Pancreas (tissue), 10 donors: ENCODE results near the gene UBE2H. TPM values are rescaled to one million over a fixed set of nuclear protein-coding genes. Genes with fewer than 3 reads are reported as not detected.
"Not testable (repeated sequence)": the region's sequence is repeated elsewhere in the genome, so short reads cannot be mapped to it uniquely, and the experiment has no call there.

Source experiments
- ATAC-seq, 4 donors: fragments of 200-7000 bp; cut with Tn5 transposase; one replicate each; pipeline versions ENCODE4 v1.8.0 to v1.9.1; 2020; ENCODE audit warnings: mild to moderate bottlenecking in 4 of 4, moderate library complexity in 4 of 4
- DNase-seq, 6 donors: peaks; one replicate each; pipeline ENCODE4 v3.0.0-alpha.2; 2020
- FAIRE-seq: peaks from 2 replicates; lab custom pipeline; 2012; peaks lifted over from hg19 to GRCh38; lab: Jason Lieb, UNC
- H3K27ac ChIP-seq, 4 donors: fragments of 200-600 bp; sonication (generic); 1 replicate in 3 of 4; 2 replicates in 1 of 4; pipeline versions ENCODE4 v1.5.0 to v1.8.0; 2020
- H3K27me3 ChIP-seq, 4 donors: fragments of 200-600 bp; one replicate each; pipeline ENCODE4 v1.8.0; 2021
- H3K36me3 ChIP-seq, 3 donors: fragments of 200-600 bp; sonication (generic) in 1 of 3; one replicate each; pipeline versions ENCODE4 v1.5.0 to v1.8.0; 2020 to 2021
- H3K4me1 ChIP-seq, 3 donors: fragments of 200-600 bp; one replicate each; pipeline ENCODE4 v1.8.0; 2021
- H3K4me3 ChIP-seq, 4 donors: fragments of 200-600 bp; sonication (generic) in 2 of 4; one replicate each; pipeline versions ENCODE4 v1.5.0 to v1.8.0; 2020 to 2021
- H3K9me3 ChIP-seq, 4 donors: fragments of 200-600 bp; one replicate each; pipeline ENCODE4 v1.8.0; 2021
- CTCF ChIP-seq, 4 donors: fragments of 200-600 bp; sonication (generic) in 3 of 4; IDR thresholded peaks; one replicate each; pipeline versions ENCODE4 v1.5.0 to v1.8.0; 2021; ENCODE audit warnings: antibody characterized with exemption in 4 of 4
- WGBS, 2 donors: extraction: QIAGEN DNeasy Blood & Tissue Kit; methylation state at CpG; one replicate each; pipeline ENCODE4 v1.1.7; 2013; 5-methylcytosine and 5-hydroxymethylcytosine counted together
- intact Hi-C, 3 donors: fragments of 100-400 bp; cut with DNase I; formaldehyde crosslinking; loops; one replicate each; pipeline versions ENCODE4 v1.11.1 to v1.14.2; 2022
- polyA plus RNA-seq, 2 donors: library from polyadenylated mRNA; stranded (reverse); fragments of 200-250 nt; gene quantifications; one replicate each; pipeline ENCODE4 v1.2.3, GENCODE V29; 2013
- total RNA-seq, 6 donors: library from RNA; stranded (reverse); fragmentation: NEBNext Ultra II Directional in 4 of 6; extraction: Animal tissue kit (Norgen Biotek cat#: 25700) in 4 of 6; gene quantifications; one replicate each; pipeline versions ENCODE4 v1.2.1 to v1.2.4, GENCODE V29; 2021 to 2023
- donor health status: healthy with polysubstance abuse.
- donor health status: DM: no; HTN: no; CAD: no; lungs with moderate emphysema.
- donor health status: DM: no; HTN: no; CAD: no.
- donor health status: control.
- donor health status: control.
- donor health status: Bipolar disorder and iron deficiency.
- donor health status: DM: yes; HTN: yes; CAD: no.
- donor health status: DM: no; HTN: no; CAD: no.
- donor health status: DM: no; HTN: no; CAD: no.
- donor health status: DM: yes; HTN: yes; CAD: no.

UBE2H gene
- total and polyA plus RNA-seq, 8 donors = 16.7 to 85.6 (median 62.6) TPM

DNA sequence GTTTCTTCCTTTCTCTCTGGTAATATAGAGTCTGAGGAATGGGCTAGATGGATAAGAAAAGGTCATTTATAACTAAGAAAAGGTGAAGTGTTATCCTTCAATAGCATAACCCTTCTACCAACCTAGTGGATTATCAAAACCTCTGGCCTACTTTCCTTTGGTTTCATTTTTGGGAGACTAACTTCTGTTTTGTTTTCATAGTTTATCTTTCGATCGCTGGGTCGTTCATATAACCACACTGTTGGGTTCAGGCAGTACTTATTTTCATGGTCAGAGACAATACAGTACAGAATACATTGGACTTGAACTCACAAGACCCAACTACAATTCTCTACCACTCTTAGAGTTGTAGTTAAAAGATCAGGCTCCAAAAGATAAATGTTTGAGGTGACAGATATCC lies 86.5 kb downstream of the UBE2H start:
- TF ChIP-seq CTCF (IDR thresholded peaks at IDR 0.05) = no peak
- FAIRE-seq = no peak
- H3K4me1 ChIP-seq = peaks cover 43 to 55% (median 53%) of the 10 kb centered on the region in 3 donors
- peak overlapping the region in 2 of 4 donors; percentile 81 to 87 for H3K27ac ChIP-seq
- no peak for ATAC-seq
- H3K9me3 ChIP-seq = no peaks in the 10 kb centered on the region
- intact Hi-C loops = no loop called here
- DNase-seq = no peak
- no peaks in the 10 kb centered on the region for H3K27me3 ChIP-seq
- H3K36me3 ChIP-seq = no peaks in the 10 kb centered on the region
- 31 to 42% methylated on average over 3 of the region's 3 CpGs for WGBS, 2 donors
- no peak overlapping the region for H3K4me3 ChIP-seq

GRCh38 chr7:129865925-129866201 lies 86.9 kb downstream of the UBE2H start:
- Histone ChIP-seq H3K27ac (peak overlapping the region in 2 of 4 donors; percentile 81 to 87), H3K4me1 (peaks cover 43 to 57% (median 53%) of the 10 kb centered on the region in 3 donors), H3K9me3 (no peaks in the 10 kb centered on the region), H3K4me3 (no peak overlapping the region), H3K36me3 (no peaks in the 10 kb centered on the region), H3K27me3 (no peaks in the 10 kb centered on the region)
- no peak for TF ChIP-seq CTCF (IDR thresholded peaks at IDR 0.05)
- DNase-seq (no peak), ATAC-seq (peak in 1 of 4 donors; percentile 1), FAIRE-seq (no peak)
- intact Hi-C loops = no loop called here
- 17 to 40% methylated on average over 1 of the region's 1 CpG for WGBS, 2 donors

GRCh38 chr7:129865093-129865924 lies 87.5 kb downstream of the UBE2H start:
- Histone ChIP-seq H3K36me3 (no peaks in the 10 kb centered on the region), H3K4me1 (peaks cover 43 to 62% (median 57%) of the 10 kb centered on the region in 3 donors), H3K4me3 (no peak overlapping the region), H3K27ac (peak overlapping the region; percentile 18 to 87 (median 64)), H3K27me3 (no peaks in the 10 kb centered on the region), H3K9me3 (no peaks in the 10 kb centered on the region)
- peak; percentile 28 to 60 (median 32) for ATAC-seq
- no peak for FAIRE-seq
- intact Hi-C loops = no loop called here
- TF ChIP-seq CTCF (IDR thresholded peaks at IDR 0.05) = no peak
- DNase-seq = no peak
- WGBS, 2 donors = 12 to 22% methylated on average over 4 of the region's 4 CpGs

DNA sequence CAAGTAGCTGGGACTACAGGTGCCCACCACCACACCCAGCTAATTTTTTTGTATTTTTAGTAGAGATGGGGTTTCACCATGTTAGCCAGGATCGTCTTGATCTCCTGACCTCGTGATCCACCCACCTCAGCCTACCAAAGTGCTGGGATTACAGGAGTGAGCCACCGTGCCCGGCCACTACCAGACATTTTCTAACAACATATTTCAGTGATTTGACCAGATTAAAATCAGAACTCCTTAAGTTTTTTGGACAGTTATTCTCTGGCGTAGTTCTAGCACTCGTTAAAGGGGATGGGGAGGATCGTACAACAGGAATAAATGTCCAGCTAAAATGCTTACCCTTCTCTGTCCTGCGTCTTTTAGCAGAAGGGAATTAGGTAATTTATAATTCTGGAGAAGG lies 88.1 kb downstream of the UBE2H start:
- intact Hi-C loops, H3K27me3 ChIP-seq, H3K4me3 ChIP-seq, FAIRE-seq, DNase-seq, ATAC-seq, H3K9me3 ChIP-seq, H3K36me3 ChIP-seq: not testable (repeated sequence)
- Histone ChIP-seq H3K4me1 (peaks cover 43 to 68% (median 62%) of the 10 kb centered on the region in 3 donors), H3K27ac (peak overlapping the region; percentile 18 to 87 (median 64))
- 56 to 59% methylated on average over 8 of the region's 8 CpGs for WGBS, 2 donors

DNA sequence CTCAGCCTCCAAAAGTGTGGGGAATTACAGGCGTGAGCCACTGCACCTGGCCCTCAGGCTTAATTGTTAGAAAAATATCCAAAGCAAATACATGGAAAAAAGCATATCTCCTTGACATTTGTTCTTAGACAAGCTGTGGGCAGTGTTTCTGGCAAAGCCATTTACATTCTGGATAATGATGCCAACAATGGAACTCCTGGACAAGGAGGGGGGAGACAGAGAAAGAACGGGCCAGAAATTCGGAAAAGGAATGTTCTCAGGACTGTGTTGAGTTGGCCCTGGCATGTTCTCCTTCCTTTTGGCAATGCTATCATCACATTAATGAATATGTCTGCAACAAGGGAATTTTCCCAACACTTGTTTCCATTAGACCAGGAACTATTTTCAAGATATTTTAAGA lies 88.7 kb downstream of the UBE2H start:
- intact Hi-C loops = no loop called here
- Histone ChIP-seq H3K4me1 (peaks cover 44 to 75% (median 69%) of the 10 kb centered on the region in 3 donors), H3K4me3 (no peak overlapping the region), H3K27me3 (no peaks in the 10 kb centered on the region), H3K27ac (peak overlapping the region; percentile 13 to 87 (median 62)), H3K9me3 (no peaks in the 10 kb centered on the region), H3K36me3 (no peaks in the 10 kb centered on the region)
- FAIRE-seq (no peak), DNase-seq (peak in 3 of 6 donors; percentile 64 to 74 (median 69)), ATAC-seq (peak; percentile 74 to 85 (median 76))
- WGBS, 2 donors = 7 to 8% methylated on average over 3 of the region's 3 CpGs
- no peak for TF ChIP-seq CTCF (IDR thresholded peaks at IDR 0.05)
